Vagina (tissue), 2 donors: ENCODE measurements around the gene DDIT4.

ENCODE experiments used
- POLR2A ChIP-seq, 2 donors: fragments of 450-650 bp; IDR thresholded peaks; one replicate each; pipeline ENCODE4 v1.6.1; 2017; ENCODE audit warnings: antibody characterized with exemption in 2 of 2, mild to moderate bottlenecking in 2 of 2, moderate library complexity in 2 of 2
- POLR2AphosphoS5 ChIP-seq, 2 donors: sonication (generic); formaldehyde crosslinking; IDR thresholded peaks; one replicate each; pipeline ENCODE4 v1.9.0; 2017; ENCODE audit warnings: antibody characterized with exemption in 2 of 2, mild to moderate bottlenecking in 2 of 2, low read depth in 1 of 2; ENCODE audit not compliant: insufficient read depth in 1 of 2
- TF ChIP-seq, protein P1 (sequence below), 3 experiments: fragments of 450-650 bp in 2 of 3; fragments of 200-600 bp in 1 of 3; sonication (generic) in 1 of 3; IDR thresholded peaks; one replicate each; pipeline ENCODE4 v1.5.1; 2017 to 2019; ENCODE audit warnings: antibody characterized with exemption in 3 of 3, mild to moderate bottlenecking in 2 of 3, moderate library complexity in 2 of 3

DNA sequence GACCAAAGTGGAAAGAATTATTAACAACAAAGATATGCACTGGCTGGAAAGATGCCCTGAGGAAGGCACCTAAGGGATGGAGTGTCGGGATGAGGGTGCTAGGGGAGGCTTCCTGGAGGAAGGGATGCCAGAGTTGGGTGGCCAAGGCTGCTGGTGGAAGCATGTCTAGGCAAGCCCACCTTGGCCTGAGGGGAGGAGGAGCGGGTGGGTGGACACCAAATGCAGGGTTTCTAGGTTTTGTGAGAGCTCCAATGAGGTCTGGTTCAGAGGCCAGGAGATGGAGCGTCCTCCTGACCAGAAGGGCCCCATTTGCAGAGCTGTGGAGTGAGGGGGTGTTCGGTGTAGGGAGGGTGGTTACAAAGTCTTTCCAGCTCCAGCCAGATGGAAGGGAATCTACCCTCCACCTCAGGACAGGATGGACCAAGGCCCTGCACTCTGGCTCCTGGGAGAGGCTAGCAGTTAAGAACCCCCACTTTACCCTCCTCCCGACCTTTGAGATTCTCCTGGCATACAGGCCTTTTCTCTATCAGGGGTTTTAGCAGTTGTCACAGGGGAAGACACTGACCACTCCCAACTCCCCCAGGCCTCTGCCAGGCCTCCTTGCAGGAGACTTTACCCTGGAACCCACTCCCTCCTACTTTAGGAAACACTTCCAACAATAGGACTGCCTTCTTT lies 3.0 kb upstream of the DDIT4 start:
- TF ChIP-seq POLR2A (IDR thresholded peaks at IDR 0.05) (no peak), POLR2AphosphoS5 (IDR thresholded peaks at IDR 0.05; ENCODE audit: insufficient read depth in 1 of 2, low read depth in 1 of 2) (no peak)
- TF ChIP-seq, protein P1, sequence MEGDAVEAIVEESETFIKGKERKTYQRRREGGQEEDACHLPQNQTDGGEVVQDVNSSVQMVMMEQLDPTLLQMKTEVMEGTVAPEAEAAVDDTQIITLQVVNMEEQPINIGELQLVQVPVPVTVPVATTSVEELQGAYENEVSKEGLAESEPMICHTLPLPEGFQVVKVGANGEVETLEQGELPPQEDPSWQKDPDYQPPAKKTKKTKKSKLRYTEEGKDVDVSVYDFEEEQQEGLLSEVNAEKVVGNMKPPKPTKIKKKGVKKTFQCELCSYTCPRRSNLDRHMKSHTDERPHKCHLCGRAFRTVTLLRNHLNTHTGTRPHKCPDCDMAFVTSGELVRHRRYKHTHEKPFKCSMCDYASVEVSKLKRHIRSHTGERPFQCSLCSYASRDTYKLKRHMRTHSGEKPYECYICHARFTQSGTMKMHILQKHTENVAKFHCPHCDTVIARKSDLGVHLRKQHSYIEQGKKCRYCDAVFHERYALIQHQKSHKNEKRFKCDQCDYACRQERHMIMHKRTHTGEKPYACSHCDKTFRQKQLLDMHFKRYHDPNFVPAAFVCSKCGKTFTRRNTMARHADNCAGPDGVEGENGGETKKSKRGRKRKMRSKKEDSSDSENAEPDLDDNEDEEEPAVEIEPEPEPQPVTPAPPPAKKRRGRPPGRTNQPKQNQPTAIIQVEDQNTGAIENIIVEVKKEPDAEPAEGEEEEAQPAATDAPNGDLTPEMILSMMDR (IDR thresholded peaks at IDR 0.05), result no peak
